ENCODE data around the gene TAAR5. TPM values are rescaled to one million over a fixed set of nuclear protein-coding genes. Genes with fewer than 3 reads are reported as not detected.
A peak's percentile ranks its signal among the peaks of the same experiment; 100 is the strongest.

Gene TAAR5
- total RNA-seq, 1 experiment from 2014 or later: not detected

DNA sequence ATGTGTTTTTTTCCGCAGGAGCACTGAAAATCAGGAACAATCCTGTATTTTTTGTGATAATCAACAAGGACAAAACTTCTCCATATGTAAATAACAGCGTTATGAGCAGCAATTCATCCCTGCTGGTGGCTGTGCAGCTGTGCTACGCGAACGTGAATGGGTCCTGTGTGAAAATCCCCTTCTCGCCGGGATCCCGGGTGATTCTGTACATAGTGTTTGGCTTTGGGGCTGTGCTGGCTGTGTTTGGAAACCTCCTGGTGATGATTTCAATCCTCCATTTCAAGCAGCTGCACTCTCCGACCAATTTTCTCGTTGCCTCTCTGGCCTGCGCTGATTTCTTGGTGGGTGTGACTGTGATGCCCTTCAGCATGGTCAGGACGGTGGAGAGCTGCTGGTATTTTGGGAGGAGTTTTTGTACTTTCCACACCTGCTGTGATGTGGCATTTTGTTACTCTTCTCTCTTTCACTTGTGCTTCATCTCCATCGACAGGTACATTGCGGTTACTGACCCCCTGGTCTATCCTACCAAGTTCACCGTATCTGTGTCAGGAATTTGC lies 19.2 kb downstream of the TAAR5 start, which contains the start of gene TAAR6:
TSS of gene TAAR6 (plus strand) at position 102 of the 557 bp plus-strand sequence. CDS start at position 102, 0 bp downstream.
- H3K79me1 ChIP-seq (ENCODE audit: insufficient read depth, low read depth, low read length, poor library complexity, severe bottlenecking): no peaks in the 10 kb centered on the region
- H4K20me1 ChIP-seq (ENCODE audit: control insufficient read depth, insufficient read depth, insufficient read length): no peaks in the 10 kb centered on the region
- H3K4ac ChIP-seq (ENCODE audit: low read depth, low read length): no peak within 1 kb of the TSS
- Mint-ChIP-seq H3K27me3 (ENCODE audit: low read depth) (no peaks in the 10 kb centered on the region), H3K27ac (peak within 1 kb of the TSS in 2 of 3 experiments; percentile 73 to 86; a peak in 3 of 7 replicates), H3K9me3 (no peaks in the 10 kb centered on the region; a peak in 2 of 5 replicates), H3K36me3 (ENCODE audit: insufficient read depth in 1 of 3, low read depth in 3 of 3) (no peaks in the 10 kb centered on the region), H3K4me1 (peaks cover 32% of the 10 kb centered on the region in 2 experiments), H3K4me3 (no peak within 1 kb of the TSS; a peak in 1 of 5 replicates)
- H3K4me2 ChIP-seq (ENCODE audit: insufficient read depth, insufficient read length, low read length): no peak within 1 kb of the TSS
- no peak within 1 kb of the TSS for H2BK5ac ChIP-seq (ENCODE audit: insufficient read length, low read length)
- peaks cover 7% of the 10 kb centered on the region; the same call in 1 of the 2 replicates for H3K4me1 ChIP-seq (ENCODE audit: insufficient read depth, low read length)
- no peak within 1 kb of the TSS for H3K23ac ChIP-seq (ENCODE audit: insufficient read length, low read depth, low read length)
- H2BK15ac ChIP-seq (ENCODE audit: low read depth, low read length): no peak within 1 kb of the TSS
- H3K9me3 ChIP-seq (ENCODE audit: control insufficient read depth, low read depth, low read length): no peaks in the 10 kb centered on the region
- no peak within 1 kb of the TSS for H2BK120ac ChIP-seq (ENCODE audit: low read depth, low read length, poor library complexity, severe bottlenecking)
- H2AFZ ChIP-seq (ENCODE audit: low read length): no peak within 1 kb of the TSS
- H2AK5ac ChIP-seq (ENCODE audit: insufficient read length, low read length): no peak within 1 kb of the TSS
- no CpG with 5 or more reads among the region's 15 CpGs for WGBS (ENCODE audit: extremely low coverage, insufficient read length, low lambda C conversion rate)
- no peak within 1 kb of the TSS for H3K27ac ChIP-seq (ENCODE audit: insufficient read length, low read depth, low read length)
- no peak within 1 kb of the TSS for H4K8ac ChIP-seq (replicated peaks; ENCODE audit: insufficient read length, low read depth, low read length)
- no peaks in the 10 kb centered on the region for H3K79me2 ChIP-seq (ENCODE audit: insufficient read depth, low read length)
- no peak within 1 kb of the TSS for H2BK12ac ChIP-seq (ENCODE audit: insufficient read length, low read depth, low read length)
- TF ChIP-seq, protein P1, sequence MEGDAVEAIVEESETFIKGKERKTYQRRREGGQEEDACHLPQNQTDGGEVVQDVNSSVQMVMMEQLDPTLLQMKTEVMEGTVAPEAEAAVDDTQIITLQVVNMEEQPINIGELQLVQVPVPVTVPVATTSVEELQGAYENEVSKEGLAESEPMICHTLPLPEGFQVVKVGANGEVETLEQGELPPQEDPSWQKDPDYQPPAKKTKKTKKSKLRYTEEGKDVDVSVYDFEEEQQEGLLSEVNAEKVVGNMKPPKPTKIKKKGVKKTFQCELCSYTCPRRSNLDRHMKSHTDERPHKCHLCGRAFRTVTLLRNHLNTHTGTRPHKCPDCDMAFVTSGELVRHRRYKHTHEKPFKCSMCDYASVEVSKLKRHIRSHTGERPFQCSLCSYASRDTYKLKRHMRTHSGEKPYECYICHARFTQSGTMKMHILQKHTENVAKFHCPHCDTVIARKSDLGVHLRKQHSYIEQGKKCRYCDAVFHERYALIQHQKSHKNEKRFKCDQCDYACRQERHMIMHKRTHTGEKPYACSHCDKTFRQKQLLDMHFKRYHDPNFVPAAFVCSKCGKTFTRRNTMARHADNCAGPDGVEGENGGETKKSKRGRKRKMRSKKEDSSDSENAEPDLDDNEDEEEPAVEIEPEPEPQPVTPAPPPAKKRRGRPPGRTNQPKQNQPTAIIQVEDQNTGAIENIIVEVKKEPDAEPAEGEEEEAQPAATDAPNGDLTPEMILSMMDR (conservative IDR thresholded peaks at IDR 0.05): no peak
- H3K56ac ChIP-seq (ENCODE audit: insufficient read length, low read depth, low read length): no peak within 1 kb of the TSS
- no peak within 1 kb of the TSS for H3K18ac ChIP-seq (ENCODE audit: insufficient read length, low read depth, low read length)
- H3K9ac ChIP-seq (ENCODE audit: extremely low read depth, insufficient read length, low read length): no peak within 1 kb of the TSS
- H3K14ac ChIP-seq (ENCODE audit: insufficient read depth, low read length): no peak within 1 kb of the TSS
- no peak within 1 kb of the TSS for H4K91ac ChIP-seq (ENCODE audit: insufficient read length, low read depth, low read length)
- H2BK20ac ChIP-seq (ENCODE audit: low read depth, low read length, poor library complexity, severe bottlenecking): no peak within 1 kb of the TSS
- no peak within 1 kb of the TSS for H4K5ac ChIP-seq (ENCODE audit: insufficient read length, low read depth, low read length)
- no peaks in the 10 kb centered on the region for H3K27me3 ChIP-seq (ENCODE audit: insufficient read depth, low read length)
- no peak for DNase-seq
- no peaks in the 10 kb centered on the region for H3K23me2 ChIP-seq (ENCODE audit: insufficient read length, low read depth, low read length, poor library complexity, severe bottlenecking)
- no peak within 1 kb of the TSS for H3T11ph ChIP-seq (ENCODE audit: low read length)
